Hepatocyte (in vitro differentiated cells): Measurements from ENCODE around the gene PTPRN. TPM values are rescaled to one million over a fixed set of nuclear protein-coding genes. Genes with fewer than 3 reads are reported as not detected.

Experiments
- DNase-seq: peaks from one replicate; pipeline ENCODE4 v3.0.0-alpha.2; 2016; ENCODE audit warnings: low spot score
- H2AFZ ChIP-seq: fragments of 200-600 bp; sonication (generic); 2 replicates; pipeline ENCODE4 v1.6.0; 2016; ENCODE audit warnings: antibody characterized with exemption, mild to moderate bottlenecking
- H3K27ac ChIP-seq: fragments of 200-600 bp; sonication (generic); 2 replicates; pipeline ENCODE4 v1.5.1; 2016; ENCODE audit warnings: mild to moderate bottlenecking
- H3K27me3 ChIP-seq: fragments of 200-600 bp; sonication (generic); 2 replicates; pipeline ENCODE4 v1.6.1; 2016
- H3K36me3 ChIP-seq: fragments of 200-600 bp; sonication (generic); replicated peaks from 2 replicates; pipeline ENCODE4 v1.5.1; 2016; ENCODE audit warnings: low read depth; ENCODE audit not compliant: insufficient read depth
- H3K4me1 ChIP-seq: fragments of 200-600 bp; sonication (generic); 2 replicates; pipeline ENCODE4 v1.5.1; 2016; ENCODE audit warnings: mild to moderate bottlenecking, moderate library complexity; ENCODE audit not compliant: insufficient read depth
- H3K4me2 ChIP-seq: fragments of 200-600 bp; sonication (generic); 2 replicates; pipeline ENCODE4 v1.6.0; 2016
- H3K4me3 ChIP-seq: fragments of 200-600 bp; sonication (generic); 2 replicates; pipeline ENCODE4 v1.5.1; 2016; ENCODE audit warnings: mild to moderate bottlenecking
- H3K79me2 ChIP-seq: fragments of 200-600 bp; sonication (generic); 2 replicates; pipeline ENCODE4 v1.6.0; 2017; ENCODE audit warnings: mild to moderate bottlenecking
- H3K9me2 ChIP-seq: fragments of 200-600 bp; sonication (generic); replicated peaks from 2 replicates; pipeline ENCODE4 v1.6.0; 2017; ENCODE audit warnings: mild to moderate bottlenecking; ENCODE audit not compliant: insufficient read depth
- H3K9me3 ChIP-seq: fragments of 200-600 bp; sonication (generic); 2 replicates; pipeline ENCODE4 v1.5.1; 2016; ENCODE audit warnings: low read depth, mild to moderate bottlenecking
- H4K20me1 ChIP-seq: fragments of 200-600 bp; sonication (generic); 2 replicates; pipeline ENCODE4 v1.6.0; 2016; ENCODE audit warnings: mild to moderate bottlenecking; ENCODE audit not compliant: insufficient read depth, poor library complexity, severe bottlenecking
- CTCF ChIP-seq: fragments of 200-600 bp; sonication (generic); IDR thresholded peaks from 2 replicates; pipeline ENCODE4 v1.5.1; 2016; ENCODE audit warnings: antibody characterized with exemption, mild to moderate bottlenecking; ENCODE audit not compliant: poor library complexity
- EZH2 ChIP-seq: fragments of 200-600 bp; sonication (generic); IDR thresholded peaks from 2 replicates; pipeline ENCODE4 v1.6.1; 2016; ENCODE audit warnings: antibody characterized with exemption, mild to moderate bottlenecking, borderline replicate concordance
- EZH2phosphoT487 ChIP-seq: fragments of 200-600 bp; sonication (generic); IDR thresholded peaks from one replicate; pipeline ENCODE4 v1.6.1; 2018; ENCODE audit warnings: antibody characterized with exemption, mild to moderate bottlenecking, low read depth, moderate library complexity; ENCODE audit not compliant: unreplicated experiment, severe bottlenecking
- WGBS: methylation state at CpG from one replicate; pipeline ENCODE4 v1.1.6; 2016; ENCODE audit warnings: low lambda C conversion rate; ENCODE audit errors: missing lambda C conversion rate; 5-methylcytosine and 5-hydroxymethylcytosine counted together
- polyA plus RNA-seq: library from polyadenylated mRNA; unstranded; fragments of >200 nt; fragmentation: Nextera tagmentation; extraction: Ambion mirVana; gene quantifications from 2 replicates; pipeline ENCODE4 v1.2.1, GENCODE V29; 2016
- total RNA-seq: library from RNA; depleted of rRNA; stranded (reverse); fragments of >200 nt; gene quantifications from 2 replicates; pipeline ENCODE4 v1.2.3, GENCODE V29; 2014

The PTPRN gene
- total and polyA plus RNA-seq, 2 experiments from 2014 or later, result 4.6 to 9.8 TPM

GRCh38 chr2:219302412-219302968 lies 6.7 kb downstream of the PTPRN start:
- H4K20me1 ChIP-seq, result no peaks in the 10 kb centered on the region
- H3K36me3 ChIP-seq, result no peaks in the 10 kb centered on the region
- H3K79me2 ChIP-seq, result no peaks in the 10 kb centered on the region
- no peaks in the 10 kb centered on the region for H3K9me2 ChIP-seq
- TF ChIP-seq CTCF, result no peak
- TF ChIP-seq EZH2, result no peak
- no peak for TF ChIP-seq EZH2phosphoT487
- no peaks in the 10 kb centered on the region for H3K4me1 ChIP-seq
- no peak overlapping the region for H2AFZ ChIP-seq
- WGBS, result 81% methylated on average over 11 of the region's 11 CpGs
- H3K4me2 ChIP-seq, result no peak overlapping the region
- DNase-seq, result no peak
- H3K4me3 ChIP-seq, result no peak overlapping the region
- H3K9me3 ChIP-seq, result no peaks in the 10 kb centered on the region
- H3K27ac ChIP-seq, result no peak overlapping the region
- H3K27me3 ChIP-seq, result peaks cover 71% of the 10 kb centered on the region

- no peak overlapping the region for H2AFZ ChIP-seq
- no peak for DNase-seq
- no peaks in the 10 kb centered on the region for H3K9me2 ChIP-seq
- no peaks in the 10 kb centered on the region for H3K79me2 ChIP-seq
- no peak overlapping the region for H3K4me3 ChIP-seq
- no peak for TF ChIP-seq EZH2
- no peaks in the 10 kb centered on the region for H3K36me3 ChIP-seq
- H3K27me3 ChIP-seq, result peaks cover 47% of the 10 kb centered on the region
- 61% methylated on average over 5 of the region's 5 CpGs for WGBS
- H3K4me2 ChIP-seq, result no peak overlapping the region
- no peaks in the 10 kb centered on the region for H3K4me1 ChIP-seq
- H4K20me1 ChIP-seq, result no peaks in the 10 kb centered on the region
- H3K9me3 ChIP-seq, result no peaks in the 10 kb centered on the region
- no peak overlapping the region for H3K27ac ChIP-seq
Observed at GRCh38 chr2:219300022-219300421, 9.2 kb downstream of the PTPRN start.

- no peak overlapping the region for H3K4me3 ChIP-seq
- H3K4me1 ChIP-seq, result no peaks in the 10 kb centered on the region
- no peaks in the 10 kb centered on the region for H3K79me2 ChIP-seq
- no peak overlapping the region for H3K4me2 ChIP-seq
- no peak overlapping the region for H2AFZ ChIP-seq
- 82% methylated on average over 6 of the region's 6 CpGs for WGBS
- H3K27ac ChIP-seq, result no peak overlapping the region
- no peaks in the 10 kb centered on the region for H4K20me1 ChIP-seq
- TF ChIP-seq EZH2 (no peak), EZH2phosphoT487 (no peak), CTCF (no peak)
- no peak for DNase-seq
- H3K27me3 ChIP-seq, result peaks cover 41% of the 10 kb centered on the region
- no peaks in the 10 kb centered on the region for H3K9me3 ChIP-seq
- no peaks in the 10 kb centered on the region for H3K36me3 ChIP-seq
- no peaks in the 10 kb centered on the region for H3K9me2 ChIP-seq
Observed at GRCh38 chr2:219299372-219299760, 9.8 kb downstream of the PTPRN start.

GRCh38 chr2:219298759-219299371 lies 10.3 kb downstream of the PTPRN start:
- no peak overlapping the region for H2AFZ ChIP-seq
- H3K27me3 ChIP-seq, result peaks cover 37% of the 10 kb centered on the region

More at GRCh38 chr2:219298759-219299371, 10.3 kb downstream of the PTPRN start:
- Histone ChIP-seq H3K4me2 (peak overlapping the region; percentile 49), H3K4me1 (no peaks in the 10 kb centered on the region), H3K79me2 (no peaks in the 10 kb centered on the region), H3K9me2 (no peaks in the 10 kb centered on the region), H3K4me3 (no peak overlapping the region), H4K20me1 (no peaks in the 10 kb centered on the region), H3K9me3 (no peaks in the 10 kb centered on the region), H3K27ac (no peak overlapping the region), H3K36me3 (no peaks in the 10 kb centered on the region)
- peak; percentile 85 for DNase-seq
- 27% methylated on average over 15 of the region's 15 CpGs for WGBS
- peak; percentile 92 for TF ChIP-seq CTCF
- TF ChIP-seq EZH2, result no peak
